Amygdala (tissue), 56 donors: Measurements from ENCODE around the gene SCFD1.

Experiments
- DNase-seq, 56 donors: peaks; one replicate each; lab custom pipeline; 2025; lab: John Stamatoyannopoulos, UW

Gene SCFD1

DNA sequence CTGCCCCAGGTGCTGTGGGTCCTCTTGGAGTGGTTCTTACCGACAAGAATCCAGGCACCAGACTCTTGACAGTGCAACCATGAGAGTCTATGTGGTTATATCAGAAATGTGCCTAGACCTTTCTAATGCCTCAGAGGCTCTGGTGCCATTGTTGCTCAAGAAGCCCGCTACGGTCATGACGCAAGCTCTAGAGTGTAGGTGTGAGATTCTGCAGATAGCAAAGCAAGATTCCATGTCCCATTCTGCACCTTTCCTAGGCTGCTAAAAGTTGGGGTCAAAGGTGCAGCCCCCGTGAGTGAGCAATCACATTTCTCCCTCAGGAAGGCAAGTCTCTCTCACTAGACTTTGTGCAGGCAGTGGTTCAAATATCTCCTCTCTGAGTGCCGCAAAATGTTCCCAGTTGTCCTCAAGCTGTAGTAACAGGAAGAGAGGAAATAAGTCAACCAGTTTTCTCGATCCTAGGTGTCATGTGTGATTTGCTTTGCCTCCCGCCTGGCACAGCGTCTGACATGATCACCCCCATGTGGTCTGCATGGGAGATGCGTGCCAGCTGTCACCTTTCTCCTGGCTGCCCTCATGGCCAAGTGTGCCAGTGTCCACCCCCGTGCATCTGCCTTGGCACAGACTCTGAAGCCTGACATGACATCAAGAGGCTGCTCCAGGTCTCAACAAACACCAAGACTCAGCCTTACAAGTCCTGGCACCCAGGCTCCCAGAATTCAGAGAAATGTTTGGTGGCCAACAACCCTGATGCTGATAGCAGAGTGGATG lies 129.7 kb downstream of the SCFD1 start:
- DNase-seq = no peak

- no peak for DNase-seq
Measured at GRCh38 chr14:30753452-30753851, 131.3 kb downstream of the SCFD1 start.

DNA sequence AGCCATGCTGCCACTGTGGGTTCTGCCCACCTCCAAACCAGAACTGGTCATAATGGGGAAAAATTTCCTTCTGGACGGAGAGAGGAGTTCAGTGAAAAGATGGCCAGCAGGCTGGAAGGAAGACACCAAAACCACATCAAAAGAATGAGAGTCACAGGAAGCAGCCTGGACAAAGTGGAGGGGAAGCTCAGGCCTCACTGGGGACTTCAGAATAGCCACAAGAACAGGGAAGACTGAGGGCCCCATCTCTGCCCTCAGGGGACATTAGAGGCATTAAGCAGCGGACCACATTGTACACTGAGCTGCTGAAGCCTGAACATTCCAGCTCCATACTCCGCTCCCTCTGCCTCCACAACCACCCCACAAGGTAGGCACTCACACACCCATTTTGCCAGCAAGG lies 132.7 kb downstream of the SCFD1 start:
- DNase-seq = no peak

DNA sequence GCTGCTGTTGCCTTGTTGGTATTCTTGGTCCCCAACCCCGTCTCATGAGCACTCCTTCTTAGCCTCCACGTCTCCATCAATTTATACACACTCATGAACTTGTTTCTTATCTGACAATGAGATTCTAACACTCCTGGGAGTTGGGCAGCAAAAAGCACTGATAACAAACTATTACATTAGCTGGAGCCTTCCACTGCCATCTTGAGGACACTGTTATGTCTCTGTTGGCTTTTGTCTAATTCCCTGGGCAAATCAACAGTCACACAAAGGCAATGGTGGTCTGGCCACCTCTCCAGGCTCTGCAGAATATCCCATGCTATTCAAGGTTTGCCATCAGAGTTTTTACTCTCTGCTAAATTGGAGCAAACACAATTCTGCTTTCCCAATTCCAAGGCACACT lies 134.5 kb downstream of the SCFD1 start:
- DNase-seq = no peak

DNA sequence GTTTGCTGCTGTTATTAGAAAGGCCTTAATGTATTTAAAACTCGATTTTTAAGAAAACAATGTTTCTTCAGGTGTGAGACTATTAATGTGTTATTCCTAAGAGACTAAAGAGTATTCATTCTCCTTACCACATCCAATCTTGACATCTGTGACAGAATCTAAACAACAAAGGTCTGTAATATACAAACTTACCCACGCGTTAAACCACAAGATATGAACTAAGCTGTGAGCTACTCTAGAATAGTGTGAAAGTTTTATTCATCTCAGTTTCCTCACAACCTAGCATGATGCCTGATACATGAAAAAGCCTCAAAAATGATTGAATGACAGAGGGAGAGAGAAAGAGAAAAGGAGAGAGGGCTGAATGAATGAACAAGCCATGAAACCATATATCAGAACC lies 135.0 kb downstream of the SCFD1 start:
- no peak for DNase-seq

- DNase-seq = no peak
Measured at GRCh38 chr14:30759172-30760125, 137.3 kb downstream of the SCFD1 start.

DNA sequence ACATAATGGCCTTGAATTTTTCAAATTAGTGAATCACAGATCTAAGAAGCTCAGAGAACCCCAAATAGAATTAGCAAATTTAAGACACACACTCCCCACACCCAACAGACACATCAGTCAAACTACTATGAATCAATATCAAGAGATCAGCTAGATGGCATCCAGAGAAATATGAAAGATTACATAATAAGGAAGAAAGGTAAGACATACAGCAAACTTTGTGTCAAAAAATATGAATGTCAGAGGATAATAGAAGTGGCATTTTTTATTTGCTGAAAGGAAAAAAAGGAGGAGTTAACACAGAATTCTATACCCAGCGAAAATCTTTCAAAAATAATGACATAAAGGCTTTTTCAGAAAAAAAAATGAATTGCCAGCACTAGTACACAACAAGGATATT lies 141.8 kb downstream of the SCFD1 start:
- no peak for DNase-seq

DNA sequence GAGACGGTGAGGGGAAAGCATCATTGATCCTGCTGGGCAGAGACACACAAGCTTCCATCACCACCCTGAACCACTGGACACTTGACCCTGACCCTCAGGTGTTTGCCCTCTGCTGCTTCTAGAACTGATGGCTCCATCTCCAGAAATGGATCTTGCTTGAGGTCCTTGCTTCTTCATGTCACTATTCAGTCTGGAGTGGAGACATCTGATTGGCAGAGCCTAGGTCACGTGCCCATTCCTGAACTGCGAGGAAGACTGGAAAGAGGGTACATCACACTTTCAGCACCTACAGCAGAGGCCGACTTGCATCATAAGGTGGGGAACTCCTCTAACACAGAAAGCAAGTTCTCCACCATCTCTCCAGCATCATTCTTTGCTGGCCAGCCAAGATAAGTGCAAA lies 145.5 kb downstream of the SCFD1 start:
- no peak for DNase-seq

DNA sequence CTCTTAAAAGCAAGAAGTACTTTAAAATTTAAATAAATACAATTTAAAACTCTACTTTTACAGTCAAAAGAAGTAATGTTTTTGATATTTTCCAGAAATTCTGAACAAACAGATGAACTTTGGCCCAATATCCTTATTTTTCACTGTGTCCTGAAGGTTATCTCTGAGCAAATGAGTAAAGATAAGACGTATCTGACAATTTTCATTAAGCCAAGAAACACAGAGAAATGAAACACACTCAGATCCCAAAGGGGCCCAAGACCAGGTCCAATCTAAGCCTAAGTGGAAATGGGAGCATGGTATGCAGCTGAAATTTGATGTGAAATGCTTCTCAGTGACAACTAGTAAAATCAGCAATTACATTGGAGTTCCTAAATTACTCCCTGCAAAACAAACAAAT lies 146.7 kb downstream of the SCFD1 start:
- no peak for DNase-seq

DNA sequence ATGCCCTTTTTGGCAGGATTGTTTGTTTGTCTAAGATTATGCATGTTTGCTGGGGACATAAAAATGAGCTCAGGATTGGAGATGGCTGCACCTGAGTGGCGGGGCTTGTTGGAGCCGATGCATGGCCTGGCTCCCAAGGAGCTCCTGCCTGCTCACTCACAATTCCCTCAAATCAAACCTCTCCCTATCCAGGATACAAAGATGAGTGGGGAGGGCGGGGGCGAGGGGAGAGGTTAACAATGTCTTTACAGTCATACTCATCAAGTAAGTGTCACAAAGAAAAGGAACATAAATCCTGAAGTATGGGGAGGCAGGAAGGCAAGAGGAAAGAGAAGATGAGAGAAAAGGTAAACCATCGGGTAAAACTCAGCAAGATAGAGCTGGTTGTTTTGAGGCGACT lies 148.3 kb downstream of the SCFD1 start:
- no peak for DNase-seq

GRCh38 chr14:30771595-30771994 lies 149.5 kb downstream of the SCFD1 start:
- DNase-seq = no peak

DNA sequence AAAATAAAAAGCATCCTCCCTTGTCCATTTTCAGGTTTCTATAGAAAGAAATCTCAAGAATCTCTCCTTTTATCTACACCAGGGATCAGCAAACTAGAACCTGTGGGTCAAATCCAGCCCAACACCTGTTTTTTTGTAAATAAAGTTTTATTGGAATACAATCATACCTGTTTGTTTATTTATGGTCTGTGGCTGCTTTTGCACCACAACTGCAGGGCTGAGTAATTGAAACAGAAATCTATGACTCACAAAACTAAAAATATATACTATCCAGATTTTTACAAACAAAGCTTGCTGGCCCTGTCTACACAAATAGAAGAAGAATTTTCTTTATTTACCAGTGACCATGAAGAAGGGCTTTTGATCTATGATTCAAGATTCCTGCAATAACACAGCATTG lies 157.1 kb downstream of the SCFD1 start:
- DNase-seq = no peak
